ENCODE data around the gene MAEL. TPM values are rescaled to one million over a fixed set of nuclear protein-coding genes. Genes with fewer than 3 reads are reported as not detected.
"Not testable (repeated sequence)": the region's sequence is repeated elsewhere in the genome, so short reads cannot be mapped to it uniquely, and the experiment has no call there.

MAEL gene
- total RNA-seq, 4 donors from 2014 or later = 0.63 to 1.2 (median 0.66) TPM; not detected in 1

GRCh38 chr1:167011560-167012191 lies 22.6 kb downstream of the MAEL start:
- Histone ChIP-seq H3K27ac (no peak overlapping the region), H3K36me3 (no peaks in the 10 kb centered on the region), H3K4me1 (no peaks in the 10 kb centered on the region), H3K27me3 (no peaks in the 10 kb centered on the region), H3K9me3 (no peaks in the 10 kb centered on the region), H3K4me3 (no peak overlapping the region)
- WGBS, 2 donors = 86 to 97% methylated on average over 1 of the region's 1 CpG
- no peak for TF ChIP-seq CTCF (IDR thresholded peaks at IDR 0.05)
- TF ChIP-seq EP300 (IDR thresholded peaks at IDR 0.05) = no peak
- TF ChIP-seq POLR2A (IDR thresholded peaks at IDR 0.05) = no peak
- DNase-seq (ENCODE audit: low spot score in 2 of 2) = no peak

- WGBS, 2 donors = 74 to 77% methylated on average over 2 of the region's 2 CpGs
- no peak overlapping the region for H3K4me3 ChIP-seq
- no peak for DNase-seq (ENCODE audit: low spot score in 2 of 2)
- H3K36me3 ChIP-seq = no peaks in the 10 kb centered on the region
- H3K9me3 ChIP-seq = no peaks in the 10 kb centered on the region
- H3K27me3 ChIP-seq = no peaks in the 10 kb centered on the region
- H3K4me1 ChIP-seq = no peaks in the 10 kb centered on the region
- no peak overlapping the region for H3K27ac ChIP-seq
- no peak for TF ChIP-seq POLR2A (IDR thresholded peaks at IDR 0.05)
- TF ChIP-seq CTCF (IDR thresholded peaks at IDR 0.05) = no peak
- no peak for TF ChIP-seq EP300 (IDR thresholded peaks at IDR 0.05)
Measured at GRCh38 chr1:167012570-167012969, 23.5 kb downstream of the MAEL start.

- Histone ChIP-seq H3K27me3 (no peaks in the 10 kb centered on the region), H3K4me1 (no peaks in the 10 kb centered on the region), H3K9me3 (no peaks in the 10 kb centered on the region), H3K27ac (no peak overlapping the region), H3K4me3 (no peak overlapping the region), H3K36me3 (no peaks in the 10 kb centered on the region)
- 79 to 83% methylated on average over 8 of the region's 8 CpGs for WGBS, 2 donors
- no peak for DNase-seq (ENCODE audit: low spot score in 2 of 2)
- TF ChIP-seq EP300 (IDR thresholded peaks at IDR 0.05) = no peak
- TF ChIP-seq POLR2A (IDR thresholded peaks at IDR 0.05) = no peak
- TF ChIP-seq CTCF (IDR thresholded peaks at IDR 0.05) = no peak
Measured at GRCh38 chr1:167013108-167013929, 24.2 kb downstream of the MAEL start.

GRCh38 chr1:167016100-167016750 lies 27.1 kb downstream of the MAEL start:
- no peak overlapping the region for H3K4me3 ChIP-seq
- TF ChIP-seq CTCF (IDR thresholded peaks at IDR 0.05) (no peak), EP300 (IDR thresholded peaks at IDR 0.05) (no peak), POLR2A (IDR thresholded peaks at IDR 0.05) (no peak)
- 35 to 36% methylated on average over 6 of the region's 6 CpGs for WGBS, 2 donors
- H3K9me3 ChIP-seq = no peaks in the 10 kb centered on the region
- H3K36me3 ChIP-seq = no peaks in the 10 kb centered on the region
- H3K27me3 ChIP-seq = no peaks in the 10 kb centered on the region
- DNase-seq (ENCODE audit: low spot score in 2 of 2) = no peak
- H3K27ac ChIP-seq = no peak overlapping the region
- no peaks in the 10 kb centered on the region for H3K4me1 ChIP-seq

- Histone ChIP-seq H3K27me3 (no peaks in the 10 kb centered on the region), H3K36me3 (no peaks in the 10 kb centered on the region), H3K27ac (no peak overlapping the region), H3K4me1 (no peaks in the 10 kb centered on the region), H3K4me3 (no peak overlapping the region), H3K9me3 (no peaks in the 10 kb centered on the region)
- TF ChIP-seq CTCF (IDR thresholded peaks at IDR 0.05) (no peak), POLR2A (IDR thresholded peaks at IDR 0.05) (no peak)
- DNase-seq (ENCODE audit: low spot score in 2 of 2) = no peak
- 88 to 92% methylated on average over 1 of the region's 1 CpG for WGBS, 2 donors
Measured at GRCh38 chr1:167022384-167022783, 33.3 kb downstream of the MAEL start.

- DNase-seq (ENCODE audit: low spot score in 2 of 2); H3K36me3 ChIP-seq; H3K4me3 ChIP-seq; H3K27ac ChIP-seq; H3K27me3 ChIP-seq; H3K4me1 ChIP-seq; H3K9me3 ChIP-seq: not testable (repeated sequence)
- 90 to 98% methylated on average over 22 to 24 of the region's 27 CpGs for WGBS, 2 donors
Measured at GRCh38 chr1:167029553-167029952, 40.5 kb downstream of the MAEL start.
